ENCODE measurements around the gene CHSY3. TPM values are rescaled to one million over a fixed set of nuclear protein-coding genes. Genes with fewer than 3 reads are reported as not detected.

CHSY3 gene
- total and polyA plus RNA-seq, 2 experiments from 2014 or later = 0.44 to 3.0 TPM

GRCh38 chr5:130034566-130035210 lies 130.4 kb downstream of the CHSY3 start:
- Mint-ChIP-seq H3K4me3 (no peak overlapping the region), H3K4me1 (peaks cover 30% of the 10 kb centered on the region), H3K27me3 (ENCODE audit: insufficient read depth, low read depth, poor library complexity) (no peaks in the 10 kb centered on the region), H3K9me3 (no peaks in the 10 kb centered on the region), H3K36me3 (ENCODE audit: low read depth) (no peaks in the 10 kb centered on the region), H3K27ac (no peak overlapping the region; the same call in 1 of the 2 replicates)
- H3K36me3 ChIP-seq (ENCODE audit: insufficient read depth) = no peaks in the 10 kb centered on the region
- no peaks in the 10 kb centered on the region for H3F3A ChIP-seq (replicated peaks; ENCODE audit: low read depth)
- TF ChIP-seq ZNF462 (CRISPR knock-in tag; IDR thresholded peaks at IDR 0.05) (no peak), CTCF (conservative IDR thresholded peaks at IDR 0.05; ENCODE audit: low read depth in 2 of 2) (no peak), EZH2 (IDR thresholded peaks at IDR 0.05; ENCODE audit: low read depth, unreplicated experiment) (no peak), ZNF331 (CRISPR knock-in tag; IDR thresholded peaks at IDR 0.05; ENCODE audit: low read depth) (no peak), POLR2AphosphoS5 (IDR thresholded peaks at IDR 0.05; ENCODE audit: low read depth) (no peak), EZH2phosphoT487 (IDR thresholded peaks at IDR 0.05; ENCODE audit: unreplicated experiment) (no peak), CREB1 (CRISPR knock-in tag; IDR thresholded peaks at IDR 0.05; ENCODE audit: low read depth) (no peak), ETS1 (IDR thresholded peaks at IDR 0.05) (no peak), JUNB (IDR thresholded peaks at IDR 0.05; ENCODE audit: unreplicated experiment) (no peak)
- peaks cover 17% of the 10 kb centered on the region; the same call in 1 of the 2 replicates for H3K4me1 ChIP-seq (ENCODE audit: insufficient read depth)
- H4K20me1 ChIP-seq (replicated peaks; ENCODE audit: insufficient read depth) = no peaks in the 10 kb centered on the region
- no peaks in the 10 kb centered on the region for H3K79me2 ChIP-seq (replicated peaks; ENCODE audit: insufficient read depth)
- H3K9me2 ChIP-seq (ENCODE audit: insufficient read depth) = no peaks in the 10 kb centered on the region
- no peak overlapping the region for H3K4me3 ChIP-seq
- DNase-seq (ENCODE audit: low spot score) (no peak), ATAC-seq (no peak)
- no peak overlapping the region for H2AFZ ChIP-seq
- no peak overlapping the region for H3K4me2 ChIP-seq
- H3K27ac ChIP-seq (ENCODE audit: low read depth) = no peak overlapping the region
- H3K27me3 ChIP-seq (ENCODE audit: insufficient read depth) = no peaks in the 10 kb centered on the region

Measured in GM23338 (cell line).